ENCODE measurements around the gene TMEM63B.
"Not testable (repeated sequence)": the region's sequence is repeated elsewhere in the genome, so short reads cannot be mapped to it uniquely, and the experiment has no call there.

The TMEM63B gene

GRCh38 chr6:44095243-44095623 lies 32.1 kb upstream of the TMEM63B start:
- not testable (repeated sequence) for H3K36me3 ChIP-seq (ENCODE audit: control insufficient read depth, insufficient read depth, low read length); H3K27me3 ChIP-seq (ENCODE audit: control insufficient read depth, insufficient read depth, low read length); H3K9me3 ChIP-seq (ENCODE audit: control insufficient read depth, insufficient read depth, low read length); DNase-seq (ENCODE audit: low read depth, low spot score); H3K27ac ChIP-seq (ENCODE audit: low read length); H3K4me3 ChIP-seq (ENCODE audit: low read length); H3K4me1 ChIP-seq (ENCODE audit: control insufficient read depth, insufficient read depth, low read length)
- no CpG with 5 or more reads among the region's 6 CpGs for WGBS (ENCODE audit: insufficient coverage, insufficient read length)

- no peaks in the 10 kb centered on the region for H3K9me3 ChIP-seq (ENCODE audit: control insufficient read depth, insufficient read depth, low read length)
- peaks cover 4% of the 10 kb centered on the region; the same call in 1 of the 2 replicates for H3K36me3 ChIP-seq (ENCODE audit: control insufficient read depth, insufficient read depth, low read length)
- WGBS (ENCODE audit: insufficient coverage, insufficient read length), result no CpG with 5 or more reads among the region's 3 CpGs
- no peak for DNase-seq (ENCODE audit: low read depth, low spot score)
- H3K27ac ChIP-seq (ENCODE audit: low read length), result no peak overlapping the region
- no peaks in the 10 kb centered on the region for H3K4me1 ChIP-seq (ENCODE audit: control insufficient read depth, insufficient read depth, low read length)
- H3K27me3 ChIP-seq (ENCODE audit: control insufficient read depth, insufficient read depth, low read length), result no peaks in the 10 kb centered on the region
- H3K4me3 ChIP-seq (ENCODE audit: low read length), result no peak overlapping the region
Measured at GRCh38 chr6:44096612-44097011, 30.7 kb upstream of the TMEM63B start.

- Histone ChIP-seq H3K9me3 (ENCODE audit: control insufficient read depth, insufficient read depth, low read length) (no peaks in the 10 kb centered on the region), H3K4me3 (ENCODE audit: low read length) (no peak overlapping the region), H3K27ac (ENCODE audit: low read length) (no peak overlapping the region), H3K4me1 (ENCODE audit: control insufficient read depth, insufficient read depth, low read length) (no peaks in the 10 kb centered on the region), H3K27me3 (ENCODE audit: control insufficient read depth, insufficient read depth, low read length) (no peaks in the 10 kb centered on the region), H3K36me3 (ENCODE audit: control insufficient read depth, insufficient read depth, low read length) (peaks cover 4% of the 10 kb centered on the region; the same call in 1 of the 2 replicates)
- WGBS (ENCODE audit: insufficient coverage, insufficient read length), result no CpG with 5 or more reads among the region's 2 CpGs
- DNase-seq (ENCODE audit: low read depth, low spot score), result no peak
Measured at GRCh38 chr6:44097782-44098317, 29.5 kb upstream of the TMEM63B start.

GRCh38 chr6:44099192-44099591 lies 28.2 kb upstream of the TMEM63B start:
- no peak for DNase-seq (ENCODE audit: low read depth, low spot score)
- H3K36me3 ChIP-seq (ENCODE audit: control insufficient read depth, insufficient read depth, low read length), result peaks cover 5% of the 10 kb centered on the region
- H3K9me3 ChIP-seq (ENCODE audit: control insufficient read depth, insufficient read depth, low read length), result no peaks in the 10 kb centered on the region
- WGBS (ENCODE audit: insufficient coverage, insufficient read length), result no CpG with 5 or more reads among the region's 1 CpG
- no peak overlapping the region for H3K4me3 ChIP-seq (ENCODE audit: low read length)
- no peaks in the 10 kb centered on the region for H3K27me3 ChIP-seq (ENCODE audit: control insufficient read depth, insufficient read depth, low read length)
- H3K4me1 ChIP-seq (ENCODE audit: control insufficient read depth, insufficient read depth, low read length), result no peaks in the 10 kb centered on the region; the same call in 1 of the 2 replicates
- H3K27ac ChIP-seq (ENCODE audit: low read length), result no peak overlapping the region

GRCh38 chr6:44100088-44100550 lies 27.2 kb upstream of the TMEM63B start:
- Histone ChIP-seq H3K4me3 (ENCODE audit: low read length) (no peak overlapping the region), H3K9me3 (ENCODE audit: control insufficient read depth, insufficient read depth, low read length) (no peaks in the 10 kb centered on the region), H3K27me3 (ENCODE audit: control insufficient read depth, insufficient read depth, low read length) (no peaks in the 10 kb centered on the region), H3K27ac (ENCODE audit: low read length) (no peak overlapping the region), H3K36me3 (ENCODE audit: control insufficient read depth, insufficient read depth, low read length) (peaks cover 9% of the 10 kb centered on the region), H3K4me1 (ENCODE audit: control insufficient read depth, insufficient read depth, low read length) (no peaks in the 10 kb centered on the region; the same call in 1 of the 2 replicates)
- no peak for DNase-seq (ENCODE audit: low read depth, low spot score)
- no CpG with 5 or more reads among the region's 1 CpG for WGBS (ENCODE audit: insufficient coverage, insufficient read length)

DNA sequence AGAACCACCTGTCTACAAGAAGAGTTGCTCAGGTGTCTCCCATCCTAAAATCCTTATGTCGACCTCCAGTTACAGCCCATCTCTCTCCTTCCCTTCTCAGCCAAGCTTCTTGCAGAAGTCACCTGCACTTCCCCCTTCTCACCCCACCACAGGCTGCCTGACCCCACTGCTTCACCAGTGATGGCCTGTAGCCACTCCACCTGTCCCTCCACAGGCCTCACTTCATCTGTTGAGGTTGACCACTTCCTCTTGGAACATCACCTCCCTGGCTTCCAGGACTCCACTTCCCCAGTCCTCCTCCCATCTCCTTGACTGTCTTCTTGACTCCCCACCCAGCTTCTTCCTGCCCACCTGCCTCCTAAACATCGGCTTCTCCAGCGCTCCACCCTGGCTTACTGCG lies 25.5 kb upstream of the TMEM63B start:
- WGBS (ENCODE audit: insufficient coverage, insufficient read length), result no CpG with 5 or more reads among the region's 4 CpGs
- no peaks in the 10 kb centered on the region for H3K27me3 ChIP-seq (ENCODE audit: control insufficient read depth, insufficient read depth, low read length)
- peaks cover 9% of the 10 kb centered on the region for H3K36me3 ChIP-seq (ENCODE audit: control insufficient read depth, insufficient read depth, low read length)

GRCh38 chr6:44102527-44102926 lies 24.8 kb upstream of the TMEM63B start:
- no CpG with 5 or more reads among the region's 2 CpGs for WGBS (ENCODE audit: insufficient coverage, insufficient read length)
- Histone ChIP-seq H3K4me3 (ENCODE audit: low read length) (no peak overlapping the region), H3K27ac (ENCODE audit: low read length) (no peak overlapping the region), H3K9me3 (ENCODE audit: control insufficient read depth, insufficient read depth, low read length) (no peaks in the 10 kb centered on the region), H3K27me3 (ENCODE audit: control insufficient read depth, insufficient read depth, low read length) (no peaks in the 10 kb centered on the region), H3K4me1 (ENCODE audit: control insufficient read depth, insufficient read depth, low read length) (no peaks in the 10 kb centered on the region; the same call in 1 of the 2 replicates), H3K36me3 (ENCODE audit: control insufficient read depth, insufficient read depth, low read length) (peaks cover 12% of the 10 kb centered on the region)
- no peak for DNase-seq (ENCODE audit: low read depth, low spot score)

More for the DNA sequence above, 25.5 kb upstream of the TMEM63B start:
- no peak overlapping the region for H3K4me3 ChIP-seq (ENCODE audit: low read length)
- no peaks in the 10 kb centered on the region for H3K9me3 ChIP-seq (ENCODE audit: control insufficient read depth, insufficient read depth, low read length)
- DNase-seq (ENCODE audit: low read depth, low spot score), result no peak
- H3K4me1 ChIP-seq (ENCODE audit: control insufficient read depth, insufficient read depth, low read length), result no peaks in the 10 kb centered on the region; the same call in 1 of the 2 replicates
- no peak overlapping the region for H3K27ac ChIP-seq (ENCODE audit: low read length)

- WGBS (ENCODE audit: insufficient coverage, insufficient read length), result no CpG with 5 or more reads among the region's 3 CpGs
- Histone ChIP-seq H3K27ac (ENCODE audit: low read length) (no peak overlapping the region), H3K36me3 (ENCODE audit: control insufficient read depth, insufficient read depth, low read length) (peaks cover 16% of the 10 kb centered on the region), H3K4me3 (ENCODE audit: low read length) (no peak overlapping the region), H3K9me3 (ENCODE audit: control insufficient read depth, insufficient read depth, low read length) (no peaks in the 10 kb centered on the region), H3K27me3 (ENCODE audit: control insufficient read depth, insufficient read depth, low read length) (no peaks in the 10 kb centered on the region), H3K4me1 (ENCODE audit: control insufficient read depth, insufficient read depth, low read length) (no peaks in the 10 kb centered on the region; the same call in 1 of the 2 replicates)
- DNase-seq (ENCODE audit: low read depth, low spot score), result no peak
Measured at GRCh38 chr6:44104481-44105021, 22.8 kb upstream of the TMEM63B start.

GRCh38 chr6:44105146-44105545 lies 22.2 kb upstream of the TMEM63B start:
- H3K36me3 ChIP-seq (ENCODE audit: control insufficient read depth, insufficient read depth, low read length), result peaks cover 16% of the 10 kb centered on the region
- no peak for DNase-seq (ENCODE audit: low read depth, low spot score)
- H3K27me3 ChIP-seq (ENCODE audit: control insufficient read depth, insufficient read depth, low read length), result no peaks in the 10 kb centered on the region
- H3K9me3 ChIP-seq (ENCODE audit: control insufficient read depth, insufficient read depth, low read length), result no peaks in the 10 kb centered on the region
- H3K4me1 ChIP-seq (ENCODE audit: control insufficient read depth, insufficient read depth, low read length), result no peaks in the 10 kb centered on the region; the same call in 1 of the 2 replicates
- no CpG with 5 or more reads among the region's 7 CpGs for WGBS (ENCODE audit: insufficient coverage, insufficient read length)
- H3K4me3 ChIP-seq (ENCODE audit: low read length), result no peak overlapping the region
- no peak overlapping the region for H3K27ac ChIP-seq (ENCODE audit: low read length)

- Histone ChIP-seq H3K27me3 (ENCODE audit: control insufficient read depth, insufficient read depth, low read length) (no peaks in the 10 kb centered on the region), H3K27ac (ENCODE audit: low read length) (no peak overlapping the region), H3K9me3 (ENCODE audit: control insufficient read depth, insufficient read depth, low read length) (no peaks in the 10 kb centered on the region), H3K4me3 (ENCODE audit: low read length) (no peak overlapping the region), H3K36me3 (ENCODE audit: control insufficient read depth, insufficient read depth, low read length) (peaks cover 23% of the 10 kb centered on the region), H3K4me1 (ENCODE audit: control insufficient read depth, insufficient read depth, low read length) (no peaks in the 10 kb centered on the region; the same call in 1 of the 2 replicates)
- WGBS (ENCODE audit: insufficient coverage, insufficient read length), result no CpG with 5 or more reads among the region's 3 CpGs
- no peak for DNase-seq (ENCODE audit: low read depth, low spot score)
Measured at GRCh38 chr6:44105993-44106740, 21.2 kb upstream of the TMEM63B start.

All from iPS DF 6.9 (cell line).